GM04504 (cell line): ENCODE measurements around the gene PGS1.

Experiments used
- DNase-seq: peaks from one replicate; pipeline ENCODE4 v3.0.0-alpha.2; 2012; ENCODE audit warnings: low read depth

The PGS1 gene

DNA sequence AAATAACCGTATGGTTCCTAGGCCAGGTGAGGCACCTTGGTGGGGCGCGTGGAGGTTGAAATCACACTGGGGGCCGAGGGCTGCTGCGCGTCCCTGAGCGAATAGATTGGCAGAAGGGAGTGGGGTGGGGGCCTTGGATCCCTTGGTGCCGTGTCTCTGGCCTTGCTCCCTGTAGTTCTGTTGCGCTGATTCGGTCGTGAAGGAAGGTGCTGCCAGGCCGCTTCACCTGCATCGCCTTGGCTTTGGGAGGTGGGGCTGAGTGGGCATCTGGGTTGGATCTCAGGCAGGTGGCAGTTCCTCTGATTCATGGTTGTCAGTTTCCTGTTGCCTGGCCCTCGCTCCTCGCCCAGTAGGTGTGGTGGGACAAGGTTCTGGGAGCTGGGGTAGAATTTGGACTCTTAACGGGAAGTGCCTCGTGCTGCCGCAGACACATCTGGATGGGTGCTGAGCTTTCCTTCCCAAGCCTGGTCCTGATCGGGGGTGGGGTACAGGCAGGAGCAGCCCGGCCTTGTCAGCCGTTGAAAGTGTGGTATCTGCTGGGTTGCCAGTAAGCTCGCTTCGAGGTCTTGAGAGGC, 30.1 kb downstream of the PGS1 start:
- no peak for DNase-seq

- DNase-seq = no peak
These were observed 30.9 kb downstream of the PGS1 start for GRCh38 chr17:78409191-78409928.

DNA sequence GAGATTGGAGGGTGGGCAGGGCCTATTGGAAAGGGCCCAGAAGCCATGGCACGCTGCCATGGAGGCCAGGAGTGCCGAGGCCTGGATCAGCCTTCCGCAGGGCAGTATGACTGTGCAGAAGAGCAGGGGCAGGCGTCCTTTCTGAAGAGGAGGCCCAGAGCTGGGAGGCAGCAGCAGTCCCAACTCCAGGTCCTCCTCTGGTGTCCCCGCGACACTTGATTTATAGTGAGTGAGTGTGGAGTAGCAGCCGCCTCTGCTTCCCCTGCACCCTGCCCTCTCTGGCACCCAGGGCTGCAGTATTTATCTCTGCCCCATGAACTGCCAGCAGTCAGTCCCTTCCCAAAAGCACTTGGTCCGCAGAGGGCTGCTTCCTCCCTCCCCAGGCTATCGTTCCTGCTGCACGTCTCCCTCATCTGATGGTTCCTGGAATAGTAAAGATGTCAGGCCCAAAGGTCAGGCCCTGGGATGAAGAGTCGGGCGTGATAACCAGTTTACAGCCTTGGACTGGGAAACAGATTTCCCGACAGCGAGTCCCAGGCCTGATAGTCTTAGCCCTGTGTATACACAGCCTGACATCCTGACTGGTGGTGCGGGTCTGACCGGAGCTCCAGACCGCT, 32.9 kb downstream of the PGS1 start:
- DNase-seq = no peak

DNA sequence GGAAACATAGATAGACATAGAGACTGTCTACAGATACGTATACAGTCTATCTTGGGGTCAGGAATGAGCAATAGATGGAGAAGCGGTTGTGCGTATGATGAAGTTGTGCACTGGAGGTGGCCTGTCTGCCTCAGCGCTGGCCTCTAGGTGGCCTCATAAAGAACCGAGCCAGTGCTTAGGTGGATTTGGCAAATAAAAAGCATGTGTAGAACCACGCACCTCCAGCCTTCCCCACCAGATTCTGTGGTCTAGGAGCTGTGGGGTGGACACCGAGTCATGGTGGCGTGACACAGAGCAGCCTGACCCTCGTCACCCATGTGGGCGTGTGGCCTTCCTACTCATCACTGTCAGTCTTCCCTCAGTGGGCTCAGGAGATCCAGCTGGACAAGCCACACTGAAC, 34.0 kb downstream of the PGS1 start:
- DNase-seq = no peak

GRCh38 chr17:78414178-78415162, 36.0 kb downstream of the PGS1 start:
- DNase-seq = no peak

GRCh38 chr17:78415821-78416711, 37.6 kb downstream of the PGS1 start:
- DNase-seq = no peak

GRCh38 chr17:78416791-78417530, 38.5 kb downstream of the PGS1 start:
- no peak for DNase-seq

- DNase-seq = no peak
These were observed 39.1 kb downstream of the PGS1 start for GRCh38 chr17:78417531-78417909.

GRCh38 chr17:78418326-78419026, 40.0 kb downstream of the PGS1 start:
- no peak for DNase-seq

DNA sequence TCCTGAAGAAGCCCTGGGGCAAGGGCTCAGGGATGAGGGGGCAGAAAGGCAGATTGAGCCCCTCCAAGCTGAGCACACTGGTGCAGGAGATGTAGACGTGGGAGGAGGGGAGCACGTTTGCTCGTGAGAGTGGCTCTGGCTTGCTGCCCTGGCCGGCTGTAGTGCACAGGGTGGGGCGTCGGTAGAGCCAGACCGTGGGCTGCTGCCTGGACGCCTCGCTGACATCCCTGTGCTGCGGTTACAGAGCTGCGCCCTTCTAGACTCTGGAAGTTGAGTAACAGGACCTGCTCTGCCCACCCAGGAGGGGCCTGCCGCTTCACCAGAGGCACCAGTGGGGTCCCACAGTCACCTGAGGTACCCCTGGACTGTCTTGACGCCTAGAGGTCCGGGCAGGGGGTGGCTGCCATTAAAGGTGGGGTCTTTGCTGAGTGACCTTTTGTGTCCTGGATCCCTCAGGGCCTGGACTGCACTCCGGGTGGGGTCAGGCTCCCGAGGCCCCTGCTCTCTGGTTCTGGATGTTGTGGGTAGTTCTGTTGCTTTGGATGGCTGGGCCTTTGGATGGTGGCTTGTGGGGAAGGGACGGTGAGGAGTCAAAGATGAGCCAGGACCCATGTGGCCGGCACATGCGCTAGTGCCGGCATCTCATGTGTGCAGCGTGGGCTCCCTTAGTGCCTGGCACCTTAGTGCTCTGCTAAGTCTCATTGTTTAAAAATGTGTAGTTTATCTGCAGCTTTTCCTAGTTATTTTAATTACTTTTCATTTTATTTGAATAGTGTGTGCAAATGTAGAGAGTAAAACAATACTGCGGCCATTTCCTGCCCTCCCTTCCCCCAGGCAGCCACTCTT, 41.7 kb downstream of the PGS1 start:
- no peak for DNase-seq

- no peak for DNase-seq
These were observed 42.7 kb downstream of the PGS1 start for GRCh38 chr17:78421084-78421533.

DNA sequence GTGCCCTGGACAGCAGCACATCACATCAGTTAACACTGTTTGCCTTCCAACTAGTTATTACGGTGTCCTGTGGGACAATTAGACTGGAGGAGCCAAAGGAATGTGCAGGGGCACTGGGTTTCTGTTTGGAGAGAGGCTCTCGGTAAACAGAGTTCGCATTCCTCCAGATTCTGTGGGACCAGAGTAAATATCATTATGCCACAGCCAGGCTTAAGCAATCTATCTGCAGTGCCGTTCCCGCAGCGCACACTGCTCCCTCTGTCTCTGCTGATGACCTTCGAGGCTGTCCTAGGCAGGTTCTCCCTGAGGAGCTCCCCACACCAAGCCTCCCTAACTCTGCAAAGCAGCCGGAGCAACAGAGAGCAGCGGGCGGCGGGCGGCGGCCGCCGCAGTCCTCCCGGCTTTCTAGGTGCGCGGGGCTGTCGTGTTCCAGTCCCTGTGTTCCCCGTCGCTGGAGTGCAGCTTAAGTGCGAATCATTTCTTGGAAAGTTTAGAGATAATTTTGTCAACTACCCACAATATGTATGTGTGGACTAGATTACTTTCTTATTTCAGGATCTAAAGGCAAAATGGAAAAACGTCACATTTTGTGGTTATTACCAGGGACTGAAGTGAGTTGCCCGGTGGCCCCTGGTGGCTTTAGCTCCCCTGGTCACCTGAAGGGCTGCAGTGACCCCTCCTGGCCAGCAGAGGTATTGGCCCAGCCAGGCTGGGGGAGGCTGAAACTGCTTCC, 43.3 kb downstream of the PGS1 start:
- no peak for DNase-seq

GRCh38 chr17:78422267-78422605, 43.8 kb downstream of the PGS1 start:
- no peak for DNase-seq

DNA sequence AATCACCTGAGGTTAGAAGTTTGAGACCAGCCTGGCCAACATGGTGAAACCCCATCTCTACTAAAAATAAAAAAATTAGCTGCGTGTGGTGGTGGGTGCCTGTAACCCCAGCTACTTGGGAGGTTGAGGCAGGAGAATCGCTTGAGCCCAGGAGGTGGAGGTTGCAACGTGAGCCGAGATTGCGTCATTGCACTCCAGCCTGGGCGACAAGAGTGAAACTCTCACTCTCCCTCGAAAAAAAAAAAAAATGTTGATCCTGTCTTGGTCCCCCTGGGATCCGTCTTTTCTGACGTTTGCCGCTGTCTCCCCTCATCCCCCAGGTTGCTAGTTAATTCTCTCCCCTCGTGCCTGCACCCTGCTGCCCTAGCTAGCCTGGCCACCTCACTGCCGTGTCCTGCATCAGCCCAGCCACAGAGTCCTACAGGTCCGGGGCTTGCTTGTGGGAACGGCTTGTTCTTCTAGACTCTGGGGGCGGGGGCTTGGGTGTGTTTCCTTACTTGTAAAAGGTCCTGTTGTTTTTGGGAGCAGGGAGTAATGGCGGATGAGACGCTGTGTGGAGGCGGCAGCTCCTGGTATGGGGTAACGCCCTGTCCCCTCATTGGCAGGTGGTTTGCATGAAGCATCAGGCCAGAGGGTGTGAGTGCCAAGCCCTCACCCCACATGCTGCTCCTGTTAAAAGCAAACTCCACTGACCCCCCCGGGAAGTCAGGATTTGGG, 44.6 kb downstream of the PGS1 start:
- DNase-seq = no peak

- DNase-seq = no peak
These were observed 45.7 kb downstream of the PGS1 start for GRCh38 chr17:78423961-78424675.

GRCh38 chr17:78425429-78425828, 47.0 kb downstream of the PGS1 start:
- DNase-seq = no peak

GRCh38 chr17:78426293-78426879, 47.9 kb downstream of the PGS1 start:
- no peak for DNase-seq
